Measurements from ENCODE around the gene CCDC63.

Gene CCDC63

DNA sequence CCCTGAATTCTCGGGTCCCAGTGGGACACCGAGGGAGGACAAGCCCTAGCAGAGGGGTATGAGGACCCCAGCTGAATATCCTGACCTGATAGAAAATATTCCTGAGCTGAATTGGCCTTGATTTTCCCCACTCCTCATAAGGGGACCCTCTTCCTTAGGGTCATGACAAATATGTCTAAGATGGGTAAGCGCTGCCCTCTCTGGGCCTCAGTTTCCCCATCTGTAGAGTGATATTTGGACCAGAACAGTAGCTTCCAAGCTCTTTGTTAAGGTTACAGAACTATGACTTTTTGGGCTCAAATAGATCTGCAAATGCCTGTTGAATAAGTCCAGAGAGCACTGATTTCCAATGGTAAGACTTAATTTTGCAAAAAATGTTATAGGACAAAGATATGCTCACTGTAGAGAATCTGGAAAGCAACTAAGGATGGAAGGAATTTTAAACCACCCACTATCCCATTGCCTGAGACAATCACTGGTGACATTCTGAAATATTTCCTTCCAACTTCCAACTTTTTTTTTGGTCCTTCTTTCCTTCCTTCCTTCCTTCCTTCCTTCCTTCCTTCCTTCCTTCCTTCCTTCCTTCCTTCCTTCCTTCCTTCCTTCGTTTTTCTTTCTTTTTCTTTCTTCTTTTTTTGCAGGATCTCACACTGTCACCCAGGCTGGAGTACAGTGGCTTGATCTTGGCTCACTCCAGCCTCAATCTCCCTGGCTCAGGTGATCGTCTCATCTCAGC lies 41.6 kb downstream of the CCDC63 start:
- no peak for DNase-seq

DNA sequence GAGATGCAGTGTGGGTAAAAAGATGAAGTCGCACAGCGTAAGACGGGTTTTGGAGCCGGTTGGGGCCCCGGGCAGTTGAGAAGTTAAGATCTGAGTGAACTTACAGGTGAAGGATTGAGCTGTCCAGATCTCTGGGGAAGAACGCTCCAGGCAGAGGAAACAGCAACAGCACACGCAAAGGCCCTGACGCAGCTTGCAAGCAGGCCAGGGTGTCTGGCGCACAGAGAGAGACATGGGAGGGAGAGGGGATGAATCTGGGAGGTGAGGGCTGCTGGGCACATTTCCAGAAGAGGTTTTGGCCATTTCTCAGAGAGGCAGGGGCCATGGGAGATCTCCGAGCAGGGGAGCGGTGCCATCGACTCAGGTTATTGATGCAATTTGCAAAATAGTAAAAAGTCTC lies 42.6 kb downstream of the CCDC63 start:
- no peak for DNase-seq

DNA sequence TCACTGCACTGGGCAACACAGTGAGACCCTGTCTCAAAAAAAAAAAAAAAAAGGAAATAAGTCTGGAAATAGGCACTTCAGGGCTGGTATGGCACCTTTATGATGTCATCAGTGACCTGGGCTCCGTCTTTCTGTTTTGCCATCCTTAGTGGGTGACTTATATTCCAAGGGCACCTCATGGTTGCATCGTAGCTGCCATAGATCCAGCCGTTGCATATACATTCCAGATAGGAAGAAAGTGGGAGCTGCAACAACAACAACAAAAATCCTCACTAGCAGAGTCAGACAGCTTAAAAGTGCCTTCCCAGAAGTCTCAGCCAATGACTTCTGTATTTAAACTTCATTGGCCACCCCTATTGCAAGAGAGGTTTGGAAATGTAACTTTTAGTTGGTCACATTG lies 47.2 kb downstream of the CCDC63 start:
- no peak for DNase-seq

DNA sequence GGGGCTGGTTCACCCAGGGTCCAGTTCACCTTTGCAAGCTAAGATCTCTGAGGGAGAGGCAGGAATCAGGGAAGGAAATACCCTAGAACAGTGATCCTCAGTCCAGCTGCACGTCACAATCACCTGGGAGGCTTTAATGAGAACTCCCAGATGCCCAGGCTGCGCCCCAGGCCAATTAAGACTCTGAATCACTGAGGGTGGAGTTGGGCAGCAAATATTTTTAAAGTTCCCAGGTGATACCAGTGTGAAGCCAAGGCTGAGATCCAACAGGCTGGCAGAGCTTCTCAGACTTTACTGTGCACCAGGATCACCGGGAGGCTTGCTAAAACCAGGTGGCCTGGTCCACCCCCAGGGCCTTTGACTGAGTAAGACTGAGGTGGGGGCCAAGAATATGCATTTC lies 49.8 kb downstream of the CCDC63 start:
- DNase-seq, result no peak

DNA sequence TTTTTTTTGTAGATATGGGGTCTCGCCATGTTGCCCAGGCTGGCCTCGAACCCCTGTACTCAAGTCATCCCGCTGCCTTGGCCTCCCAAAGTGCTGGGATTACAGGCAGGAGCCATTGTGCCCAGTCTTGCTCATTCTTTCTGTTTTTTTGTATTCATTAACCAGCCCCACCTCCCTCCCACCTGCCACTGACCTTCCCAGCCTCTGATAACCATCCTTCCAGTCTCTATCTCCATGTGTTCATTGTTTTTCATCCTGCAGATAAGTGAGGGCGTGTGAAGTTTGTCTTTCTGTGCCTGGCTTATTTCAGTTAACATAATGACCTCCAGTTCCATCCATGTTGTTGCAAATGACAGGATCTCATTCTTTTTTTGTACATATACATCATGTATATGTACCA lies 54.6 kb downstream of the CCDC63 start:
- no peak for DNase-seq

DNA sequence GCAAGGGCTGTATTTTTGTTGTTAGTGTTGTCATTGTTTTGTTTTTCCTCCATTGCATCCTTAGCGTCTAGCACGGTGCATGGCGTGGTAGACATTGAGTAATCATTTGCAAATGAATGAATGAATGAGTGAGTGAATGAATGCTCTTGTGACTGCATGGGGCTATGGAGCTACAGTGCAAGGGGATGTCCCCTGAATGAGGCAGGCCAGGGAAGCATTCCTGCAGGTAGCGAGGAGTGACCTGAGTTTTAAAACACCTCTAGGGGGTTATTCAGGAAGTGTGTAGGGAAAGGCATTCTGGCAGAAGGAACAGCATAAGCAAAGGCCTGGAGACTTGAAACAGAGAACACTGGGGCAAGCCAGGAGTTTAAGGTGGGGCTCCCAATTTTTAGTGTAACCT lies 56.7 kb downstream of the CCDC63 start:
- DNase-seq, result no peak

DNA sequence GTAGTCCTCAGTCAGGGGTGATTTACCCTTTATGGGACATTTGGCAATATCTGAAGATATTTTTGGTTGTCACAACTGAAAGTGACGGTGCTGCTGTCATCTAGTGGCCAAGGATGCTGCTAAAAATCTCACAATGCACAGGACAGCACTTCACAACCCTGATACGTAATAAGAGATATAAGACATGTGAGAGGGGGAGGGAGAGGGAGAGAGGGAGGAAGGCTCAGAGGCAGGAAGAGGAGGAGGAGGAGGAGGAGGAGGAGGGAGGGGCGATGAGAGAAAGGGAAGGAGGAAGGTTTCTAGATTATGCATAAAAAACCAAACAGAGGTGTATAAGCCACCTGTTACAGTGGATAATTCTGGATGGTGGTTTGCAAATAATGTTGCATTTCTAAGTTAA lies 59.3 kb downstream of the CCDC63 start:
- peak; percentile 69 for DNase-seq

DNA sequence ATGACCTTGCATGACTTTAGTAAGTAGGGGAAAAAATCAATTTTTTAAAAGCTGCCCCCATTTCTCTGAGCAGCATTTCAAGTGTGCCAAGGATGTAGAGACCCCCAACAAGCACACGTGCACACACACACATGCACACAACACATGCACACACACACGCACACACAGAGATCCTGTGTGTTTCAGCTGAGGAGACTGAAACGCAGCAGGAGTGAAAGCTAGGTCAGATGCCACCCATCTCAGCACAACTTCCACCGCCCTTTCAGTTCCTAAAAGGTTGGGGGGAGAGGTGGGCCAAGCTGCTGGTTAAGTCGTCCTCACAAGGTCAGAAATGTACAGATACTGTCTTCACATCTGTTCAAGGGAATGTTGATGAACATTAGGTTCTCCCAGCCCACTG lies 59.7 kb downstream of the CCDC63 start:
- no peak for DNase-seq

DNA sequence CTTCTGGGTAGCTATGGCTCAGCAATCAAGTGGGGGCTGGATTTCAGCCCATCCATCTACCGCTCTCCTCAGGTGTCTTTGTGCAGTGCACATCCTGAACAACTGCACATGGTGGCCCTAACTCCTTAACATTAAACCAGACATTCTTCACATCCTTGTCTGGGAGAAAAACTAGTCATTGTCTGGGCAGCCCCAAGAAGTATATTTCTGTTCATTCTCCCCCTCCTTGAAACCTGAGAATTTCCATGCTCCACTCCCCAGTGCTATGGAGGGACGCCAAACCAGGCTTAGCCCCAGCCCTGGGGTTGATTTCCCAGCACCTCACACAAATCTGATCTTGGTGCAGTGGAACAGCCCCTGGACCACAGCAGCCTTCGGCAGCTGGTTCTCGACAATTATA lies 60.2 kb downstream of the CCDC63 start:
- no peak for DNase-seq

DNA sequence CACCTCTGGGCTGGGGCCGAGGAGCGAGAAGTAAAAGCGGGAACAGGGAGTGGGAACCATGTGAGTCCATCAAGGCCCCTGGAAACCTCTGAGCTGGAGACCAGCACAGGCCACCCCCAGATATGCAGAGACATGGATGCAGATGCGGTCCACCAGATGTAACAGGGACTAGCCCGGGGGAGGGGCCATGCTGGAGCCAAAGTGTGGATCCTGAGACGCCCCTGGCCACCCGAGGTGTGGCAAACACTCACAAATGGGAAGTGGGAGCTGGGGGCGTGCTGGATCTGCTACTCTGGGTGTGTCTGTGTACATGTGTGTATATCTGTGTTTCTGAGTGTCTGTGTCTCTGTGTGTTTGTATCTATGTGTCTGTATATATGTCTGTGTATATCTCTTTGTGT lies 60.8 kb downstream of the CCDC63 start:
- peak; percentile 13 for DNase-seq

DNA sequence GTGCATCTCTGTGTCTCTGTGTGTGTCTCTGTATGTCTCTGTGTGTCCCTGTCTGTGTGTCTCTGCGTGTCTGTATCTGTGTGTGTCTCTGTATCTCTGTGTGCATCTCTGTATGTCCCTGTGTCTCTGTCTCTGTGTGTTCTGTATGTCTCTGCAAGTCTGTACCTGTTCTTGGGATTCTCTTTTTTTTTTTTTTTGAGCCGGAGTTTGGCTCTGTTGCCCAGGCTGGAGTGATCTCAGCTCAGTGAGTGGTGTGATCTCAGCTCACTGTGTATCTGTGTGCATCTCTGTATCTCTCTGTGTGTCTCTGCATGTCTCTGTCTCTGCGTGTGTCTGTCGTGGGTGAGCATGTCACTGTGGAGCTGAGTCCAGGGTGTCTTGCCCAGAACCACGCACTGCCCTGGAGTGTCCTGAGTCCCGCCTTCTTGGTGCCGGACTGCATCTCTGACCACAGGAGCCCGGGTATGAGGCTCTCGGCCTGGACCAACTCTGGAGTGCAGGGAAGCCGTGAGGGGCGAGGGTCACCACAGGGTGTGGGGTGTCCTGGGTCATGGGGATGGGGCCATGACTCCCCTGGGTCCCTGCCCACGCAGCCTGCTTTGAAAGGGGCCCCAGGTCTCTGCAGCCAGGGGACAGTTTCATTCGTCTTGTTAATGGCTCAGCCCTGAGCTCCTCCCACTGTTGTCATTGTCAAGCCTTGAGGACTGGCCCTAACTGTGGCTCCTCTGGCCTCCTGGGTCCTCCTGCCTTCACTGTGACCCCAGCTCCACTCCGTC lies 61.8 kb downstream of the CCDC63 start:
- no peak for DNase-seq

DNA sequence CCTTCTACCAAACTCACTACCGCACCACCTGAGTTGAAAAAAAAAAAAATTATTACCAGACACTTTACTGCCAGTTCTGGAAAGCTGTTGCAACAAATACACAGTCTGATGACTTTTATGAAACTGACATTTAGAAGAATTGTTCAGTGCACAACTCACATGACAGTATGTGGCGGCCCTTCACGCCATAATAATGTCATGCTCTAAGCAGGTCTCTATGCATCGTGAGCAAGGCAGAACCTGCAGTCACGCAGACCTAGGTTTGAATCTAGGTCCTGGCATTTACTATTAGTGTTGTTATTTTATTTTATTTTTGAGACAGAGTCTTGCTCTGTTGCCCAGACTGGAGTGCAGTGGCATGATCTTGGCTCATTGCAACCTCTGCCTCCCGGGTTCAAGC lies 65.5 kb downstream of the CCDC63 start:
- DNase-seq, result no peak

DNA sequence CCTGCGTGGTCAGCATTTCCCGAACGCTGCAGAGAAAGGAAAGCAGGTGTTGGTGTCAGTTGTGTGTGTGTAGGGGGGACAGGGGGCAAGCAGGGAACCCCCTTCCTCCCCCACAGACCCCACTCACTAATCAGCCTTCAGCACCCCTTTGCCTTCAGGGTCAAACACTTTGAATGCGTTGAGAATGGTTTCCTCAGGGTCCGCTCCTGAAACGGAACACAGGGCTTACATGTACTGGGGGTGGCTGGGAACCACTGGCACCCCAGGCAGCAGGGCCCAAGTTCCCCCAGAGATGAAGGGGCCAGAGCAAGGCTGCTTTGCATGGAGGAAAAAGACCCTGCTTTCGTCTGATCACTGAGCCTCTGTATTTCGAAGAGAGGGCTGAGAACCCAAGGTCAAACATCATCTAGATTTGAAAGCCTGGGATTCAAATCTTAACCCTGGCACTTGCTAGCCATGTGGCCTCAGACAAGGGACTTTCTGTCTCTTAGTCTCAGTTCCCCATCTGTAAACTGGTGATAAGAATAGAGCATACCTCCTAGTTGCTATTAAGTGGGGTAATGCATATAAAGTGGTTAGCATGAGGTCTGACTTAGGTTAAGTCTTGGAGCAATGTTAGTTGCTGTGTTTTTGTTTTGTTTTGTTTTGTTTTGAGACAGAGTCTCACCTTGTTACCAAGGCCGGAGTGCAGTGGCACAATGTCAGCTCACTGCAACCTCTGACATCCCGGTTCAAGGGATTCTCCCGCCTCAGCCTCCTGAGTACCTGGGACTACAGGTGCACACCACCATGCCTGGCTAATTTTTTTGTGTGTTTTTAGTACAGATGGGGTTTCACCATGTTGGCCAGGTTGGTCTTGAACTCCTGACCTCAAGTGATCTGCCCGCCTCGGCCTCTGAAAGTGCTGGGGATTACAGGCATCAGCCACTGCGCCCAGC lies 66.6 kb downstream of the CCDC63 start:
- DNase-seq, result peak; percentile 82

DNA sequence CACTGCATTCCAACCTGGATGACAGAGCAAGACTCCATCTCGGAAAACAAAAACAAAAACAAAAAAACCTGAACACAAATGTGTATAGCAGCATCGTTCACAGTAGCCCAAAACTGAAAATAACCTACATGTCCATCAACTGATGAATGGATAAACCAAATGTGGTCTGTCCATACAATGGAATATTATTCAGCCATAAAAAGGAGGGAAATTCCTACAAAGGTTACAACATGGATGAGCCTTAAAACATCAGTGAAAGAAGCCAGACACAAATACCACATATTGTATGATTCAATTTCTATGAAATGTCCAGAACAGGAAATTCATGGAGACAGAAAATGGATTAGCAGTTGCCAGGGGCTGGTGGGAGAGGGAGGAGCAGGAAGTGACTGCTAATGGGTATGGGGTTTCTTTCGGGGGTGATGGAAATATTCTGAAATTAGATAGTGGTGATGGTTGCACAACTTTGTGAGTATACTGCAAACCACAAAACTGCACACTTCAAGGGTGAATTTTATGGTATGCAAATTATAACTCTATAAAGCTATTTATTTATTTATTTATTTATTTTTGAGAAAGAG lies 69.6 kb downstream of the CCDC63 start:
- peak; percentile 51 for DNase-seq

DNA sequence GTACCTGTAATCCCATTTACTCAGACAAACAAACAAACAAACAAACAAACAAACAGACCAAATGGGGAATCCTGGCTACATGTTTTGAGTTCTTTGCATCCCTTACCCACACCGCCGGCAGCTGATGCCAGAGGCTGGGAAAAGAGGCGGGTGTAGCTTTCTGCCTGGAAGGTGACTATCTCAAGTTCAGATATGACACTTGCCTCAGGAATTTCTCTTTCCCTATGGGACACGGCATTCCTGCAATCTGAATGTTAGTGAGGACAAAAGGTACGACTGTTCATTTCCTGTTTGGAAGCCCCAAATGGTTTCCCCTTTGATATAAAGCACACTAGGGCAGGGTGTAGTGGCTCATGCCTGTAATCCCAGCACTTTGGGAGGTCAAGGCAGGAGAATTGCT lies 70.7 kb downstream of the CCDC63 start:
- no peak for DNase-seq

DNA sequence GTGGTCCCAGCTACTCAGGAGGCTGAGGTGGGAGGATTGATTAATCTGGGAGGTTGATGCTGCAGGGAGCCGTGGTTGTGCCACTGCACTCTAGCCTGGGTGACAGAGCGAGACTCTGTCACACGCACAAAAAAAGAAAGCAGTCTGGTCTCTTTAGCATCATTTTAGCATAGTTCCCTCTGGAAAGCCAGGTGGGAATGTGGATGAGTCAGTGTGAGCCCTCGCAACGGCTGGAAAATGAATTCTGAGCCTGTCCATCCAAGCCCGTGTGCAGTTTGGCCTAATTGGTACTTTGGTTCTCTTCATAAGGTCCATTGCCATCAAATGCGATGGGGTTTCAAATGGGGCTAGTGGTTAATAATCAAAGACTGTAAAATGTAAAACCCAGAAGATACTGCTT lies 71.2 kb downstream of the CCDC63 start:
- no peak for DNase-seq

DNA sequence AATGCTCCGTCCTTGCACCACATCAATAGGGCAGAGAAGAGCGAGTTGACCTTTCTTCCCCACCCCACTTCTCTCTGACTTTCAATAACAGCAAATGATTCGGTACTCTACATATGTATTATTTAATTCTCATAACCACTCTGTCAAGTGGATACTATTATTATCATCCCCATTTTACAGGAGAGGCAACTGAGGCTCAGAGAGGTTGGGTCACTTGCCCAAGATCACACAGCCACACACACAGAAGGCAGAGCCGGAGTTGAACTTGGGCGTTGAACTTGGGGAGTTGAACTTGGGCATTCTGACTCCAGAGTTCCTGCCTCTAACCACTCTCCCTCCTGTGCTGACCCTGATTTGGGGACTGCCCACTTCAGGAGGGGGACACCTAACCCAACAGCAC lies 72.9 kb downstream of the CCDC63 start:
- DNase-seq, result no peak

DNA sequence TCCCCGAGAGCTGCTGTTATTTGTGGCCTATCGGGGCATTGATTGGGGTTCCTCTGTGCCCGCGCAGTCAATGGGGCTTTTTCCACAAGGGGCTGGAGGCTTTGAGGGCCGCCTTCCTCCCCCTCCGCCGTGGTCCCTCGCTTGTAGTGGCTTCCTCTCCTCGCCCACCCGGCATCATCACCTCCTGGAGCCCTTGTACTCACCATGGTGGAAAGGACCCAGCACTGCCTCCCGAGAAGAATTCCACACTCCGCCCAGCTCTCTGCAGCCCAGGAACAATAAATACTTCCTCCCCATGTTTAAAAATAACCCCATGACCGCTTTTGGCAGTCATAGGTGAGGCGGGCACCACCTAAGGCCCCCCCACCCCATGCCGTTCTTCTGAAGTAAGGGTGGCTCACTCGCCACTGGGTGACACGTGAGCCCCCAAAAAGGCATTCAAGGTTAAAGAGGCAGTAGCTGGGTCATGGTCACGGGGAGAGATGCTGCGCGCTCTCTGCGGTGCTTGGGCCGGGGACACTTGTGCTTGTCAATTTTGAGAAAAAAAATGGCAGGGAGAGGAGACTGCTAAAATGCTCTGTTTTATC lies 73.6 kb downstream of the CCDC63 start, which contains the start of gene MYL2:
Gene MYL2 (minus strand): TSS at position 256 of the 587 bp plus-strand sequence. CDS start 50 bp downstream, at position 206.
- DNase-seq, result no peak

DNA sequence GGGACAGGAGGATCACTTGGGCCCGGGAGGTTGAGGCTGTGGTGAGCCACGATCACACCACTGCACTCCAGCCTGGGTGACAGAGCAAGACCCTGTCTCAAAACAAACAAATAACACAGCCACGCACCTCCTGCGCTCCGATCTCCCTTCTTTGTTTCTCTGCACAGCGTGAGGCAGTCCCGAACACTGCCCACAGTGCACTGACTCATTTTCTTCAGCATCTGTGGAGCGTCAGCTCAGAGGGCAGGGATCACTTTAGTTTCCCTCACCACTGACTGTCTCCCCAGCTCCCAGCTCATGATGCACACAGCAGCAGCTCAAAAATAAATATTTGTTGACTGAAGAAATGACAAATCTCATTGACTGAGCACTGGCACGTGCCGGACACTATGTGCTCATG lies 74.5 kb downstream of the CCDC63 start:
- no peak for DNase-seq

DNA sequence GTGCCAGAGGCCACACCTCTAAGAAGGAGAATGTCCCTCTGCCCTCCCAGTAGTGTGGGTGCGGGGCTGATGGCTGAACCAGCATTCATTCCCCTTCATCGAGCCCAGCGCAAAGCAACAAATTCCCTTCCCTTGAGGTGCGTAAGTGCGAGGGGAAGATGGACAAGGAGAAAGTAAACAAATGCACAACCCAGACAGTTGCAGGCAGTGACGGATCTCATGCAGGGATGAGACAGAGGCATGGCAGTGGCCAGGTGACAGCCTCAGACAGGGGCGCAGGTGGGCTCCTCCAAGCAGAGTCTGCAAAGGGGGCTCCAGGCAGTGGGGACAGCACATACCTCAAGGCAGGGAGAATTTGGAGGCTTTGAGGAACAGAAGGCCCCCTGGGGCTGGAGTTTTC lies 75.9 kb downstream of the CCDC63 start:
- DNase-seq, result no peak

DNA sequence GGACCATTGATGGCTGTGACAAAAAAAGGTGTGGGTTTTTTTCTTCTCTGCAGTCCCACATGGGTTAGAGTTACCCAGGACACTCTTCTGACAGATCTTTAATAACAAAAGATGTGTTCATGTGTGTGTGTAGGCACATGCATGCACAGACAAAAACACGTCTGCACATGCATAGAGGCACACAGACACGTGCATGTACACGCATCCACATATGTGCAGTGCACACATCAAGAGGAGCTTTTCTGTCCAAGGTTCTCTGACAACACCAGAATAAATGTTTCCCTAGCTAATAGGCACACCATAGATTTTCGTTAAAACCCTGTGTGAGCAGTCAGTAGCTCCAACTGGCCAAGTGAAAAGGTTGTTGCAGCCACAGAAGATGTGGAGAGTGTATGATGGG lies 76.4 kb downstream of the CCDC63 start:
- DNase-seq, result no peak

DNA sequence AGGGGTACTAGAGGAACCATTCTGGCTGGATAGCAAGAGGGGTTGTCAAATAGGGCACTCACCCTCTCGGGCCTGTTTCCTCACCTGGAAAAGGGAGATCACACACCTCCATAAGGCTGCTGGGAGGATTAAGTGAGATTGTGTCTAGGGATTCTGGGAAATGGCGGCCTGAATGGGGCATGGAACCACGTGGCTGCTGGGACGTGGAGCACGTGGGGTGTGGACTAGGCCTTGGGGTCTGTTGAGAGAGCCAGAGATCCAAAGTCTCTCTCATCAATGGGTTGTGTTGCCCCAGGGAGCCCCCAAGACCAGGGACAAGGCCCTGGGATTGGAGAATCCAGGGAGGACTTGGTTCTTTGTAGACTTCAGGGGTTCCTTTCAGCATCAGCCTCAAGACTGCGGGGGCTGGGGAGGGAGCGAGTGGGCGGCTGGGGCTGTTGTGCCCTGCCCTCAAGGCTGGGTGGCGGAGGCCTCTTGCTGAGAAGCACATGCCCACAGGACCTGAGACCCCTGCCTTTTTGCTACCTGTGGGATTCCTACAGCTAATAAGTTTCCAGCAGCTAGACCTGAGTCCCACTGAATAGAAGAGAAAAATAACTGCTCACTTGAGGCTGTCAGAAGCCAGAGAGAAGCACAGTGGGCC lies 77.0 kb downstream of the CCDC63 start:
- DNase-seq, result no peak

Data from MV-4-11 (cell line).